Sigmoid colon (tissue), 4 donors: Measurements from ENCODE around the gene GID4.

ENCODE experiments used
- POLR2AphosphoS5 ChIP-seq, 4 donors: sonication (generic); formaldehyde crosslinking; IDR thresholded peaks; one replicate each; pipeline ENCODE4 v1.6.1; 2017; ENCODE audit warnings: antibody characterized with exemption in 4 of 4
- TF ChIP-seq, protein P1 (sequence below), 4 experiments: fragments of 450-650 bp in 3 of 4; fragments of 200-600 bp in 1 of 4; IDR thresholded peaks; one replicate each; pipeline ENCODE4 v1.5.1; 2016 to 2019; ENCODE audit warnings: antibody characterized with exemption in 4 of 4, mild to moderate bottlenecking in 3 of 4, moderate library complexity in 2 of 4

DNA sequence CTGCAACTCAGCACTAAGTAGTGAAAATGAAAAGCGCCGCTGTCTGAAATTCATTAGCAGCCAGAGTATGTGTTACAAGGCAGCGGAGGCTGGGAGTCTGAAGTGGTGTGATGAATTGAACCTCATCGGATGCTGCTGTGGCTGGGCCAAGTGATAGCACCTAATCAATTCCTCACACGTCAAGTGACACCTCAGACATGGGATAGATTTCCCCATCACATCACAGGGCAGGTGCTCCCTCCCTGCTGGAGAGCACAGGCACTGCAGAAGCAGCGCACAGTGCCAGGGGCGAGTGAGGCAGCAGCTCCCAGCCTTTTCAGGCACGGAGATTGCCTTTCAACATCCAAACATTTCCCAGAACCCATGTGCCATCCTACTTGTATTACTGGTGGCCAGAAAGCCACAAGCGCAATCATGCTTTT lies 34.3 kb upstream of the GID4 start:
- TF ChIP-seq, protein P1, sequence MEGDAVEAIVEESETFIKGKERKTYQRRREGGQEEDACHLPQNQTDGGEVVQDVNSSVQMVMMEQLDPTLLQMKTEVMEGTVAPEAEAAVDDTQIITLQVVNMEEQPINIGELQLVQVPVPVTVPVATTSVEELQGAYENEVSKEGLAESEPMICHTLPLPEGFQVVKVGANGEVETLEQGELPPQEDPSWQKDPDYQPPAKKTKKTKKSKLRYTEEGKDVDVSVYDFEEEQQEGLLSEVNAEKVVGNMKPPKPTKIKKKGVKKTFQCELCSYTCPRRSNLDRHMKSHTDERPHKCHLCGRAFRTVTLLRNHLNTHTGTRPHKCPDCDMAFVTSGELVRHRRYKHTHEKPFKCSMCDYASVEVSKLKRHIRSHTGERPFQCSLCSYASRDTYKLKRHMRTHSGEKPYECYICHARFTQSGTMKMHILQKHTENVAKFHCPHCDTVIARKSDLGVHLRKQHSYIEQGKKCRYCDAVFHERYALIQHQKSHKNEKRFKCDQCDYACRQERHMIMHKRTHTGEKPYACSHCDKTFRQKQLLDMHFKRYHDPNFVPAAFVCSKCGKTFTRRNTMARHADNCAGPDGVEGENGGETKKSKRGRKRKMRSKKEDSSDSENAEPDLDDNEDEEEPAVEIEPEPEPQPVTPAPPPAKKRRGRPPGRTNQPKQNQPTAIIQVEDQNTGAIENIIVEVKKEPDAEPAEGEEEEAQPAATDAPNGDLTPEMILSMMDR (IDR thresholded peaks at IDR 0.05): no peak
- no peak for TF ChIP-seq POLR2AphosphoS5 (IDR thresholded peaks at IDR 0.05)
